Caco-2 (cell line): ENCODE data around the gene NFASC. TPM values are rescaled to one million over a fixed set of nuclear protein-coding genes. Genes with fewer than 3 reads are reported as not detected.

ENCODE experiments used
- BruUV-seq: library from RNA; stranded (reverse); fragments of 400-500 nt; replicated peaks from 2 replicates; lab custom pipeline; 2021; lab: Mats Ljungman, UMichigan
- CTCF ChIA-PET: fragments of 300-600 bp; sonication (Branson Sonifier 250); formaldehyde crosslinking; loops from one replicate; lab custom pipeline; 2022; ENCODE audit warnings: antibody characterized with exemption; lab: Charles Lee
- POLR2A ChIA-PET: fragments of 300-600 bp; sonication (Branson Sonifier 250); formaldehyde crosslinking; loops from one replicate; lab custom pipeline; 2022; ENCODE audit warnings: antibody characterized with exemption; lab: Charles Lee
- DNase-seq, 2 experiments: peaks; one replicate each; pipeline versions ENCODE4 v3.0.0 to v3.0.0-alpha.2; 2020 to 2022
- H3K27me3 ChIP-seq: replicated peaks from 2 replicates; pipeline ENCODE4 v1.6.0; 2011; ENCODE audit warnings: low read length; ENCODE audit not compliant: control insufficient read depth, insufficient read depth
- H3K36me3 ChIP-seq: 2 replicates; pipeline ENCODE4 v1.5.1; 2011; ENCODE audit warnings: low read length; ENCODE audit not compliant: control insufficient read depth, insufficient read depth
- H3K4me1 ChIP-seq: fragments of 250-450 bp; sonication (Bioruptor Pico); 2 replicates; pipeline ENCODE4 v1.5.1; 2020; ENCODE audit warnings: mild to moderate bottlenecking
- H3K4me3 ChIP-seq: 2 replicates; pipeline ENCODE4 v1.5.1; 2011; ENCODE audit warnings: low read depth, mild to moderate bottlenecking, control low read depth, low read length
- H3K9me3 ChIP-seq: fragments of 250-450 bp; sonication (Bioruptor Pico); 2 replicates; pipeline ENCODE4 v1.5.1; 2020; ENCODE audit warnings: mild to moderate bottlenecking, moderate library complexity
- H3K27ac Mint-ChIP-seq: one replicate; pipeline ENCODE4 v1.8.0; 2022; ENCODE audit warnings: mixed read lengths; ENCODE audit not compliant: unreplicated experiment
- H3K27me3 Mint-ChIP-seq: one replicate; pipeline ENCODE4 v1.8.0; 2022; ENCODE audit warnings: mixed read lengths; ENCODE audit not compliant: insufficient read depth, unreplicated experiment
- H3K36me3 Mint-ChIP-seq: one replicate; pipeline ENCODE4 v1.8.0; 2022; ENCODE audit warnings: mild to moderate bottlenecking, mixed read lengths; ENCODE audit not compliant: insufficient read depth, unreplicated experiment
- H3K4me1 Mint-ChIP-seq: one replicate; pipeline ENCODE4 v1.8.0; 2022; ENCODE audit warnings: low read depth, mixed read lengths; ENCODE audit not compliant: unreplicated experiment
- H3K4me3 Mint-ChIP-seq: one replicate; pipeline ENCODE4 v1.8.0; 2022; ENCODE audit warnings: mild to moderate bottlenecking, moderate library complexity, mixed read lengths; ENCODE audit not compliant: unreplicated experiment
- H3K9me3 Mint-ChIP-seq: one replicate; pipeline ENCODE4 v1.8.0; 2022; ENCODE audit warnings: mixed read lengths; ENCODE audit not compliant: unreplicated experiment
- CTCF ChIP-seq, 2 experiments: fragments of 200-600 bp in 1 of 2; IDR thresholded peaks; 1 replicate in 1 of 2; 2 replicates in 1 of 2; pipeline versions ENCODE4 v1.5.1 to v1.8.0; 2011 to 2022; ENCODE audit warnings: antibody characterized with exemption in 1 of 2, control low read depth in 1 of 2, inconsistent platforms in 1 of 2, low read depth in 1 of 2, low read length in 1 of 2, mild to moderate bottlenecking in 1 of 2, moderate library complexity in 1 of 2; ENCODE audit not compliant: insufficient read depth in 1 of 2, severe bottlenecking in 1 of 2, unreplicated experiment in 1 of 2
- intact Hi-C: fragments of 100-400 bp; cut with micrococcal nuclease; formaldehyde crosslinking; loops from one replicate; pipeline ENCODE4 v1.10.0; 2022; ENCODE audit not compliant: unreplicated experiment
- total RNA-seq: library from RNA; stranded (reverse); gene quantifications from 2 replicates; pipeline ENCODE4 v1.2.3, GENCODE V29; 2022

NFASC gene
- total RNA-seq, 1 experiment from 2014 or later: 1.3 TPM

- DNase-seq: peak; percentile 59 to 77
- no peak overlapping the region for H3K27ac Mint-ChIP-seq
- H3K27me3 ChIP-seq: no peaks in the 10 kb centered on the region; the same call in 1 of the 2 replicates
- no peak overlapping the region for H3K4me3 Mint-ChIP-seq
- no peaks in the 10 kb centered on the region for H3K9me3 ChIP-seq
- H3K9me3 Mint-ChIP-seq: no peaks in the 10 kb centered on the region
- intact Hi-C loops: no loop called here
- H3K4me3 ChIP-seq: no peak overlapping the region
- peaks cover 7% of the 10 kb centered on the region for H3K27me3 Mint-ChIP-seq
- H3K36me3 ChIP-seq: no peaks in the 10 kb centered on the region
- no peaks in the 10 kb centered on the region for H3K4me1 Mint-ChIP-seq
- H3K36me3 Mint-ChIP-seq: no peaks in the 10 kb centered on the region
- TF ChIP-seq CTCF (IDR thresholded peaks at IDR 0.05; ENCODE audit: insufficient read depth in 1 of 2, low read depth in 1 of 2, low read length in 1 of 2, severe bottlenecking in 1 of 2, unreplicated experiment in 1 of 2): peak in 1 of 2 experiments; percentile 43
- 0 out of 2 replicates have a peak, but pooled peaks cover 3% of the 10 kb centered on the region for H3K4me1 ChIP-seq
- BruUV-seq: no TSS peak
- POLR2A ChIA-PET: no interaction called here
- CTCF ChIA-PET: interaction anchor here (0.6 to 1.6 kb wide), 5 partner anchors 11 to 152 kb away, joined by 3 to 6 read pairs (median 4); no protein-coding TSS in a partner anchor
These were observed 33.1 kb upstream of the NFASC start for GRCh38 chr1:204837440-204838084.

- CTCF ChIA-PET: interaction anchor here (1.2 kb wide), 1 partner anchor 34 kb away, joined by 3 read pairs; no protein-coding TSS in a partner anchor
- Histone ChIP-seq H3K4me1 (0 out of 2 replicates have a peak, but pooled peaks cover 3% of the 10 kb centered on the region), H3K4me3 (no peak overlapping the region), H3K27me3 (no peaks in the 10 kb centered on the region), H3K9me3 (no peaks in the 10 kb centered on the region), H3K36me3 (no peaks in the 10 kb centered on the region)
- H3K9me3 Mint-ChIP-seq: no peaks in the 10 kb centered on the region
- DNase-seq: no peak
- H3K36me3 Mint-ChIP-seq: no peaks in the 10 kb centered on the region
- H3K4me3 Mint-ChIP-seq: no peak overlapping the region
- intact Hi-C loops: no loop called here
- H3K27me3 Mint-ChIP-seq: no peaks in the 10 kb centered on the region
- no TSS peak for BruUV-seq
- no peak overlapping the region for H3K27ac Mint-ChIP-seq
- POLR2A ChIA-PET: no interaction called here
- TF ChIP-seq CTCF (IDR thresholded peaks at IDR 0.05; ENCODE audit: insufficient read depth in 1 of 2, low read depth in 1 of 2, low read length in 1 of 2, severe bottlenecking in 1 of 2, unreplicated experiment in 1 of 2): no peak
- peaks cover 7% of the 10 kb centered on the region for H3K4me1 Mint-ChIP-seq
These were observed 29.3 kb upstream of the NFASC start for GRCh38 chr1:204841316-204841715.

DNA sequence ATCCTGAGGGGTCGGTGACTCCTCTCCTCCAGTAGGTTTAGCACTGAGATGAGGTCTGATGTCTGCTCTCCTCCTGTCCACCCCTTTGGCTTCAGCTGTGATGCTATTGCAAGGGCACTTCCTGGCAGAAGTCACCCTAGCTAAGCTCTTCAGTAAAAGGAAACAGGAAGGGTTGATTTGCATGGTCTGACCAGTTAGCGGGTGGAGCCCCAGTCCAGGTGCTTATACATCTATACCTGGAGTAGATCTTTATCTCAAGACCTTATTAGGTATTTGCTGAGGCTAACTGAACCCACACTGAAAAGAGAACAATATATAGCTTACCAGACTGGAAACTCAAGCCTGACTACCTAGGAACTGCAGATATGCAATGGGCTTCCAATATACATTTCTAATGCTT, 28.9 kb upstream of the NFASC start:
- H3K27ac Mint-ChIP-seq: no peak overlapping the region
- peaks cover 7% of the 10 kb centered on the region for H3K4me1 Mint-ChIP-seq
- no peaks in the 10 kb centered on the region for H3K9me3 Mint-ChIP-seq
- no peaks in the 10 kb centered on the region for H3K36me3 Mint-ChIP-seq
- Histone ChIP-seq H3K9me3 (no peaks in the 10 kb centered on the region), H3K4me1 (0 out of 2 replicates have a peak, but pooled peaks cover 3% of the 10 kb centered on the region), H3K4me3 (no peak overlapping the region), H3K36me3 (no peaks in the 10 kb centered on the region), H3K27me3 (no peaks in the 10 kb centered on the region)
- POLR2A ChIA-PET: no interaction called here
- no peak for DNase-seq
- intact Hi-C loops: no loop called here
- H3K27me3 Mint-ChIP-seq: no peaks in the 10 kb centered on the region
- BruUV-seq: no TSS peak
- H3K4me3 Mint-ChIP-seq: no peak overlapping the region
- no peak for TF ChIP-seq CTCF (IDR thresholded peaks at IDR 0.05; ENCODE audit: insufficient read depth in 1 of 2, low read depth in 1 of 2, low read length in 1 of 2, severe bottlenecking in 1 of 2, unreplicated experiment in 1 of 2)
- CTCF ChIA-PET: interaction anchor here (1.2 kb wide), 1 partner anchor 35 kb away, joined by 3 read pairs; no protein-coding TSS in a partner anchor
